NCI-H146 treated with DMSO at 0.1 percent for 48 hours (cell line): ENCODE measurements around the gene FAAH.

ENCODE experiments used
- DNase-seq: peaks from one replicate; lab custom pipeline; 2025; ENCODE audit not compliant: unreplicated experiment; lab: John Stamatoyannopoulos, UW

FAAH gene

DNA sequence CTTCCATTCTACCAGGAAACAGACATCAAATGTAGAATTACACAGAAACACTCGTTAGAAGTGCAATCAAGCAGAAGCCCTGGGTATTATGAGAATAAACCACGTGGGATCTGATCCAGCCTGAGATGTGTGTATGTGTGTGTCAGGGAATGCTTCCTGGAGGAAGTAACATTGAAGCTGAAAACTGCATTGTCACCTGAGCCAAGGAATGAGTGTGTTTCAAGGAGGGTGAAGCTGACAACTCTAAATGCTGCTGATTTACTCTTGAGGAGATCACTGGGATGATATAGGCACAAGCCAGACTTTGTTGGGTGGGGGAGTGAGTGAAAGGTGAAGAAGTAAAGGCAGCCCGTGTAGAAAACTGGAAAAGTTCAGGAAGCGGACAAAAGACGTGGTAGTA lies 27.6 kb downstream of the FAAH start:
- DNase-seq: no peak

DNA sequence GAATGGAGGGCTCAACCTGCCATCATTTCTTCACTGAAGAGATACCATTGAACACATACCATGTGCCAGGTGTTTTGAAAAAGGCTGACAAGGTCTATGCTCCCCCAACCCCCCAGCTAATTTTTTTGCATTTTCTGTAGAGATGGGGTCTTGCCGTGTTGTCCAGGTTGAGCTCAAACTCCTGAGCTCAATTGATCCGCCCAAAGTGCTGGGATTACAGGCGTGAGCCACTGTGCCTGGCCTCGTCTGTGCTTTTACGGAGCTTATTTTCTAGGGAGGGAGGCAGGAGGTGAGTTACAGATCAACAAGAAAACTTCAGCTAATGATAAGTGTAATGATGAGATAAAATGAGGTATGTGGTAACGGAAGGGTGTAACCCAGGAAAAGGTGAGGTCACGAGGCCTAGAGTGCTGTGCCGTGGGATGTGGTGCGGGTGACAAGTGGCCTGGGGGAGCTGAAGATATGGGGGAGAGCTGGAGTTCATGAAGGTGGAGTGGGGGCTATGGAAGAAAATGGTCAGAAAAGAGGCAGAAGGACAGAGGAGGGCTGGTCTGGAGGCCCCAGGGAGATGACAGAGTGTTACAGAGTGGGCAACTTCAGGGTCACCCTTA lies 28.2 kb downstream of the FAAH start:
- DNase-seq: no peak

- DNase-seq: no peak
Observed at GRCh38 chr1:46423574-46424240, 29.6 kb downstream of the FAAH start.

- no peak for DNase-seq
Observed at GRCh38 chr1:46424730-46425129, 30.6 kb downstream of the FAAH start.

DNA sequence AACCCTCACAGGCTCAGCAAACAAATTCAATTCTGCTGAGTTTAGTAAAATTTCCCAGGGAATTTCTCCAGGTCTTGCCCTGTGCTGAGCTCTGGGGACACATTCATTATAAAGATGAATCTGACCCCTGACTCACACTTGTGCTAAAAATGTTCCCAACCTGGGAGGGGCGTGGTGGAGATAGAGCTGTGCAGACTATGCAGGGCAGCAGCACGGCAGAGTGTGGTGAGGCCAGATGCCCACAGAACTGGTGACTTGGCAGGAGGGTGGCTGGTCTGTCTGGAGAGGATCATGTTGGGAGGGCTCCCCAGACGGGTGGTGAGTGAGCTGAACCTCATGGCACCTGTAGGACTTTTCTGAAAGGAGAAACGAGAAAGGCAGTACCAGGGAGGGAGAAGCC lies 31.6 kb downstream of the FAAH start:
- DNase-seq: no peak

DNA sequence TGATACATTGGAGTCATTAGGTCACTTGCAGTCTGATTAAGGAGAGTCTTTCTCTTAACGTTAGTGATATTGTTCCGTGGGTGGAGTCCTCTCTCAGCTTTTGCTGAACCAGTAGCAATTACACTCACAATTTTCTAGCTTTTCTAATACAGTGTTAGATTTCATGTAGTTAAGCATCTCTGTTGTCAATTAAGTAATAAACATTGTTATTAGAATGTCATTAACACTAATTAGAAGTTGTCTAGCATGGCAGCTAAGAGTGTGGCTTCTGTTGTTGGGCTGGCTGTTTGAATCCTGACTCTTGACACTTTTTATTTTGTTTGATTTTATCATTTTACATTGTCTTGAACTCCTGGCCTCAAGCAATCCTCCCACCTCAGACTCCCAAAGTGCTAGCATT lies 33.4 kb downstream of the FAAH start:
- DNase-seq: no peak

DNA sequence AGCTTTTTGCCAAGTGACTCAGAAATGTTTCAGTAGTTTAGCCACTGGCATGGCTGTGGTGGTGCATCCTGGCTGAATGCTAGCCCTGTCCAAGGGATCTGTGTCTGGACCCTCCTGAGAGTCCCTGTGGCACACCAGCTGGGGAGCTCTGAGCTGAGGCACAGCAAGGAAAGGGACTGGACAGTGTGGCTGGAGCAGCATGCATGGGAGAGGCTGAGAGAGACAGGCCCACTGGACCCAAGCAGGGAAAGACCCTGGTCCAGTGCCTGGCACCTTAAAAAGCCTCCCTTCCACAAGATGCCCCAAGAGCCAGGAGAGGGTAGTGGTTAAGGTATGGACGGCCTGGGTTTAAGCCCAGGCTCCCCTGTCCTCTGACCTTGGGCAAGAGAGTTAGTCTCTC lies 35.3 kb downstream of the FAAH start:
- DNase-seq: no peak

DNA sequence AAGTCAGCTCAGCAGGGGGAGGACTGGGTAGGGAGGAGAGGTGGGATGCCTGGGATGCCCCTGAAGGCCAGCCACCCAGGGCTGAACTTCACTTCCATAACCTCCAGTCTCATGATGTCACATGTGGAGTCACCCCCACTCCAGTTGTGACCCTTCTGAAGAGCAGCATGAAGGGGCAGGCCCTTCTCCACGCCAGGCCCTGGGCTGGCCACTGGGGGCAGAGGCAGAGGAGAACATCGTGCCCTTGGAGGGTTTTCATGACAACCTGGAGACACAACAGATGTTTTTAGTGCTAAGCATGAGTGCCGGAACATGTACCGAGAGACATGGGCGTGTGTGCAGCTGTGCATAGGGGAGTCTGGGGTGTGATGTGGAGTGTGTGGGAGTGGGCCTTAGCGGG lies 37.6 kb downstream of the FAAH start:
- no peak for DNase-seq

DNA sequence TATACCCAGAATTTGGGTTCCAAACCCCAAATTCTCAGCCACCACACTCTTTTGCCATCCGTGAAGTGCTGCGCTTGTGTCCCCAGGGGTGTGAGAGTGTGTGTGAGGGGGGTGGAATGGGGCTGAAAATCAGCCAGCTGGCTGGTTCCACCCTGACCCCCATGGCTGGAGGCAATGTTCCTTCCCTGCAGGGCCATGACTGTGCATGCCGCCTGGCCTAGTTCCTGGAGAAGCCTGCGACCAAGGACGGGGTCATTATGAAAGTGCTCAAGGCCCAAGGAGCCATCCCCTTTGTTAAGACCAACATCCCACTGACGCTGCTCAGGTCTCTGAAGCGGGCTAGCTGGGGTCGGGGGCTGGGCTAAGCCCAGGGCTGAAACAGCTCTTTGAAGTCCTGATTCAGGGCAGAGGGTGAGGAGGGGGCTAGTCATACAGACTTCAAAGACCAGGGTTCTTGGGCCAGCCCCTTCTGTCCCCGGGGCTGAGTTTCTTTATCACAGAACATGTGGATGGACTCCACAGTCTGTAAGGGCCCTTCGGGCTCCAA lies 38.7 kb downstream of the FAAH start:
- DNase-seq: no peak

- DNase-seq: no peak
Observed at GRCh38 chr1:46434358-46434757, 40.2 kb downstream of the FAAH start.

DNA sequence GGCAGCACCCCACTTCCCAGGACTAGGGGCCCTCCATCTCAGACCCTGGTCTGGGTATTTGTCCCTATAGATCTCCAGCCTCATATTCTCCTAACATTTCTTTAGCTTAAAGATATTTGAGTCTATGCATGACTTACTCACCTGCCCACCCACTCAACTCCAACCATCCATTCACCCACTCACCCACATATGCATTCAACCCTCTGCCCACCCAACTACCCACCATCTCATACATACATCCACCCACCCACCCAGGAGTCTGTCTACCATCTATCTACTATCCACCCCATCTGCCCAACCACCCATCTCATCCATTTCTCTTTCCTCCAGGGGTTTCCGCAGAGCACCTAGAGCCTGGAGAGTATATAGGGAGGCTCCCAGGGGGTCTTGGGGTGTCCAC lies 42.7 kb downstream of the FAAH start:
- no peak for DNase-seq

- DNase-seq: no peak
Observed at GRCh38 chr1:46437723-46438122, 43.6 kb downstream of the FAAH start.

DNA sequence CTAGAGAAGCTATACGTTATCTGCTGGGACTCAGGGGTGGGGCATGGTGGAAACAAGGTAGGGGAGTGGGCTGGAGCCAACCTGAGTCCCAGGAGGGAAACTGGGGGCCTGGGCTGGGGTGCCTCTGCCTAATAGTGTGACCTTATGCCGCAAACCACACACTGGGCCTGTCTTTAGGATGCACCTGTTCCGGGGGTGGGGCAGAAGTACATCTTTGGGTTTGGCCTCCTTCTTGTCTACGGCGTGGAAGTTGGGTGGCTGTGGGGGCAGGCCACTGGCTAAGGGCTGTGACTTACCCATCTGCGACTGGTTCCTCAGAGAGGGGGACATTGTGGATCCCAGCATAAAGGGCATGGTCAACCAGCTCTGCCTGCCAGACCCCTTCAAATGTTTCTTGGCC lies 44.2 kb downstream of the FAAH start:
- no peak for DNase-seq

- DNase-seq: no peak
Observed at GRCh38 chr1:46440478-46440877, 46.4 kb downstream of the FAAH start.

GRCh38 chr1:46442317-46443161 lies 48.4 kb downstream of the FAAH start:
- peak; percentile 29 for DNase-seq

DNA sequence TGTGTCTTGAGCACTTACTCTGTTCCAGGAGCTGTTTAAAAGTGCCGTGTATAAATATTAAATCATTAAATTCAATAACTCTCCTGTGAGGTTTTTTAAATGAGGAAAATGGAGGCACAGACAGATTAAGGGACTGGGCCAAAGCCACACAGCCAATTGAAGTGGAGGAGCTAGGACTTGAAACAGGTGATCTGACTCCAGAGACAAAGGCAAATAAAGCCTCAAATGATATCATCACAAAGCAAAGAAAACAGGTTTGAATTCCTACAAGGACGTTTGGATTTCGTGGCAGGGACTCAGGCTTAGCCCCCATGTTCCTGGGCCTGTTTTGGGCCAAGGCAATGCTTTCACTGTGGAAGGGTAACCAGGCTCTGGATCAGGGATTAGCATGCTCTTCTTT lies 50.3 kb downstream of the FAAH start:
- no peak for DNase-seq

GRCh38 chr1:46445773-46446256 lies 51.7 kb downstream of the FAAH start:
- DNase-seq: no peak

GRCh38 chr1:46446646-46447498 lies 52.8 kb downstream of the FAAH start:
- DNase-seq: peak; percentile 42

GRCh38 chr1:46447499-46448108 lies 53.5 kb downstream of the FAAH start:
- DNase-seq: no peak

- DNase-seq: peak; percentile 36
Observed at GRCh38 chr1:46448109-46448911, 54.2 kb downstream of the FAAH start.
